ENCODE results near the gene NAA16. TPM values are rescaled to one million over a fixed set of nuclear protein-coding genes. Genes with fewer than 3 reads are reported as not detected.

NAA16 gene
- polyA plus RNA-seq, 1 donor from 2014 or later: 57.0 TPM

DNA sequence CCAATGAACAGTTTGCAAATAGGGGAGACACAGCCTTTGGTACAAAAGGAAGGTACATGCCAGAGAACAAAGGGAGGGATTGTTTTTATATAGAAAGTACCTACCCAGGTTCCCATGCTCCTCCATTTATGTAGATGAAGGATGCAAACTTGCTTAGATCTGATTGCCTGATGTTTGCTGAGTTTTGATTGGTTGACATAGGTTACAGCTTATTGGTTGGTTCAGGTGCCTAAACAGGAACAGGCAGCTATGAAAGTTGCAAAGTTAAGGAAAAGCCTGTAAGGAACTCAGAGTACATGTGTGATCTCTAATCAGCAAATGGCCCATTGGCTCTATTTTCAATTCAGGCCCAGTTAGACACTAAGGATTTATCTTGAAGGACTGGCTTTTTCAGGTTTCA is 6.5 kb upstream of the NAA16 start:
- Histone ChIP-seq H3K4me3 (ENCODE audit: low read length) (no peak overlapping the region), H3K27me3 (ENCODE audit: insufficient read depth, low read depth, low read length) (no peaks in the 10 kb centered on the region), H2AFZ (ENCODE audit: low read depth, low read length) (no peak overlapping the region), H3K4me2 (ENCODE audit: low read length) (no peak overlapping the region), H3K9ac (ENCODE audit: low read length) (no peak overlapping the region), H3K27ac (ENCODE audit: low read length) (no peak overlapping the region), H3F3A (ENCODE audit: insufficient read depth, low read length, poor library complexity, severe bottlenecking) (no peaks in the 10 kb centered on the region), H3K79me2 (replicated peaks; ENCODE audit: insufficient read depth, low read length) (no peaks in the 10 kb centered on the region), H4K20me1 (ENCODE audit: insufficient read depth) (no peaks in the 10 kb centered on the region), H3K36me3 (ENCODE audit: insufficient read depth, low read length) (no peaks in the 10 kb centered on the region), H3K9me3 (ENCODE audit: low read length) (no peaks in the 10 kb centered on the region), H3K9me2 (ENCODE audit: insufficient read depth, low read length) (no peaks in the 10 kb centered on the region)
- TF ChIP-seq, protein P1, sequence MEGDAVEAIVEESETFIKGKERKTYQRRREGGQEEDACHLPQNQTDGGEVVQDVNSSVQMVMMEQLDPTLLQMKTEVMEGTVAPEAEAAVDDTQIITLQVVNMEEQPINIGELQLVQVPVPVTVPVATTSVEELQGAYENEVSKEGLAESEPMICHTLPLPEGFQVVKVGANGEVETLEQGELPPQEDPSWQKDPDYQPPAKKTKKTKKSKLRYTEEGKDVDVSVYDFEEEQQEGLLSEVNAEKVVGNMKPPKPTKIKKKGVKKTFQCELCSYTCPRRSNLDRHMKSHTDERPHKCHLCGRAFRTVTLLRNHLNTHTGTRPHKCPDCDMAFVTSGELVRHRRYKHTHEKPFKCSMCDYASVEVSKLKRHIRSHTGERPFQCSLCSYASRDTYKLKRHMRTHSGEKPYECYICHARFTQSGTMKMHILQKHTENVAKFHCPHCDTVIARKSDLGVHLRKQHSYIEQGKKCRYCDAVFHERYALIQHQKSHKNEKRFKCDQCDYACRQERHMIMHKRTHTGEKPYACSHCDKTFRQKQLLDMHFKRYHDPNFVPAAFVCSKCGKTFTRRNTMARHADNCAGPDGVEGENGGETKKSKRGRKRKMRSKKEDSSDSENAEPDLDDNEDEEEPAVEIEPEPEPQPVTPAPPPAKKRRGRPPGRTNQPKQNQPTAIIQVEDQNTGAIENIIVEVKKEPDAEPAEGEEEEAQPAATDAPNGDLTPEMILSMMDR (IDR thresholded peaks at IDR 0.05; ENCODE audit: poor library complexity, severe bottlenecking): no peak
- TF ChIP-seq SMC3 (conservative IDR thresholded peaks at IDR 0.05; ENCODE audit: poor library complexity) (no peak), EP300 (conservative IDR thresholded peaks at IDR 0.05; ENCODE audit: poor library complexity, severe bottlenecking) (no peak), MXI1 (conservative IDR thresholded peaks at IDR 0.05; ENCODE audit: poor library complexity, severe bottlenecking) (no peak), POLR2AphosphoS5 (IDR thresholded peaks at IDR 0.05) (no peak), RAD21 (conservative IDR thresholded peaks at IDR 0.05) (no peak), TAF1 (IDR thresholded peaks at IDR 0.05; ENCODE audit: low read depth) (no peak), EZH2 (IDR thresholded peaks at IDR 0.05; ENCODE audit: borderline replicate concordance, insufficient read depth, low read length, poor library complexity, severe bottlenecking) (no peak)
- TF ChIP-seq, protein P2, sequence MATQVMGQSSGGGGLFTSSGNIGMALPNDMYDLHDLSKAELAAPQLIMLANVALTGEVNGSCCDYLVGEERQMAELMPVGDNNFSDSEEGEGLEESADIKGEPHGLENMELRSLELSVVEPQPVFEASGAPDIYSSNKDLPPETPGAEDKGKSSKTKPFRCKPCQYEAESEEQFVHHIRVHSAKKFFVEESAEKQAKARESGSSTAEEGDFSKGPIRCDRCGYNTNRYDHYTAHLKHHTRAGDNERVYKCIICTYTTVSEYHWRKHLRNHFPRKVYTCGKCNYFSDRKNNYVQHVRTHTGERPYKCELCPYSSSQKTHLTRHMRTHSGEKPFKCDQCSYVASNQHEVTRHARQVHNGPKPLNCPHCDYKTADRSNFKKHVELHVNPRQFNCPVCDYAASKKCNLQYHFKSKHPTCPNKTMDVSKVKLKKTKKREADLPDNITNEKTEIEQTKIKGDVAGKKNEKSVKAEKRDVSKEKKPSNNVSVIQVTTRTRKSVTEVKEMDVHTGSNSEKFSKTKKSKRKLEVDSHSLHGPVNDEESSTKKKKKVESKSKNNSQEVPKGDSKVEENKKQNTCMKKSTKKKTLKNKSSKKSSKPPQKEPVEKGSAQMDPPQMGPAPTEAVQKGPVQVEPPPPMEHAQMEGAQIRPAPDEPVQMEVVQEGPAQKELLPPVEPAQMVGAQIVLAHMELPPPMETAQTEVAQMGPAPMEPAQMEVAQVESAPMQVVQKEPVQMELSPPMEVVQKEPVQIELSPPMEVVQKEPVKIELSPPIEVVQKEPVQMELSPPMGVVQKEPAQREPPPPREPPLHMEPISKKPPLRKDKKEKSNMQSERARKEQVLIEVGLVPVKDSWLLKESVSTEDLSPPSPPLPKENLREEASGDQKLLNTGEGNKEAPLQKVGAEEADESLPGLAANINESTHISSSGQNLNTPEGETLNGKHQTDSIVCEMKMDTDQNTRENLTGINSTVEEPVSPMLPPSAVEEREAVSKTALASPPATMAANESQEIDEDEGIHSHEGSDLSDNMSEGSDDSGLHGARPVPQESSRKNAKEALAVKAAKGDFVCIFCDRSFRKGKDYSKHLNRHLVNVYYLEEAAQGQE (IDR thresholded peaks at IDR 0.05; ENCODE audit: borderline replicate concordance): no peak

DNA sequence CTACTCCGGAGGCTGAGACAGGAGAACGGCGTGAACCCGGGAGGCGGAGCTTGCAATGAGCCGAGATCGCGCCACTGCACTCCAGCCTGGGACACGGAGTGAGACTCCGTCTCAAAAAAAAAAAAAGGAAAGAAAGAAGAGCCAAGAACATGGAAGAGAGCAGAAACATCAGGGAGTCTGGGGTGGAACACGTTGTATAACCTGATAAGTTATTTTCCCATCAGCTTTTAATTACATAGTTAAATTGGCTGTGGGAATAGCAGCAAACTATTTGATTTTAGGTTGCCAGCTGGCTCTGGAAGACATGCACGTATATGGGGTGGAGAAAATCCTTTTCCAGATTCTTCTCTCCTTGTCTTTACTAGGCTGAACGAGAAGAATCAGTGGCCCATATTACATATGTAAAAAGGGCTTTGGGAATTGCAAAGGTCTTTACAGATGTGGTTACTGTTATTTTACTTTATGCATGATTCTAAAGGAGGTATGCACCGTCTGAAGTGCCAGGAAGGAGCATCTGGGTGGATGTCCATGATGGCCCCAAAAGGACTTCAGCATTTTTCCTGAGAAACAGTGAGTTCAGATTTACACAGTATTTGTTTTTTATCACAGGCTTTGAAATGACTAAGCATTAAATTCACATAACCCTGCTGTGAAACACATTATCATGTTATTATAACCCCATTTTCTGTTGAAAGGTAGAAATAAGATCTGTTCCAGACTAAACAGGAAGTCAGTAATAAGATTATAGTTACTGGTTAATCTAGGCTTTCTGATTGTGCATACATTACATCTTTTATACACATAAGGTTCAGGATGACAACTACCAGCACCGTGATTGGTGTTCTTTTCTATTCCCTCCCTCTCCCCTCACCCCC is 4.6 kb upstream of the NAA16 start:
- no peaks in the 10 kb centered on the region for H3K9me2 ChIP-seq (ENCODE audit: insufficient read depth, low read length)
- H3K79me2 ChIP-seq (replicated peaks; ENCODE audit: insufficient read depth, low read length): no peaks in the 10 kb centered on the region
- no peak overlapping the region for H3K27ac ChIP-seq (ENCODE audit: low read length)
- no peaks in the 10 kb centered on the region for H3K9me3 ChIP-seq (ENCODE audit: low read length)
- no peak overlapping the region for H2AFZ ChIP-seq (ENCODE audit: low read depth, low read length)
- no peak overlapping the region for H3K9ac ChIP-seq (ENCODE audit: low read length)
- TF ChIP-seq, protein P1 (IDR thresholded peaks at IDR 0.05; ENCODE audit: poor library complexity, severe bottlenecking): no peak
- TF ChIP-seq RAD21 (conservative IDR thresholded peaks at IDR 0.05): no peak
- TF ChIP-seq MXI1 (conservative IDR thresholded peaks at IDR 0.05; ENCODE audit: poor library complexity, severe bottlenecking): no peak
- TF ChIP-seq, protein P2 (IDR thresholded peaks at IDR 0.05; ENCODE audit: borderline replicate concordance): no peak
- TF ChIP-seq TAF1 (IDR thresholded peaks at IDR 0.05; ENCODE audit: low read depth): no peak
- no peak for TF ChIP-seq POLR2AphosphoS5 (IDR thresholded peaks at IDR 0.05)
- TF ChIP-seq EP300 (conservative IDR thresholded peaks at IDR 0.05; ENCODE audit: poor library complexity, severe bottlenecking): no peak
- no peak for TF ChIP-seq EZH2 (IDR thresholded peaks at IDR 0.05; ENCODE audit: borderline replicate concordance, insufficient read depth, low read length, poor library complexity, severe bottlenecking)
- TF ChIP-seq SMC3 (conservative IDR thresholded peaks at IDR 0.05; ENCODE audit: poor library complexity): no peak
- no peaks in the 10 kb centered on the region for H4K20me1 ChIP-seq (ENCODE audit: insufficient read depth)
- no peaks in the 10 kb centered on the region for H3K36me3 ChIP-seq (ENCODE audit: insufficient read depth, low read length)
- no peaks in the 10 kb centered on the region for H3K27me3 ChIP-seq (ENCODE audit: insufficient read depth, low read depth, low read length)
- H3K4me2 ChIP-seq (ENCODE audit: low read length): no peak overlapping the region
- H3F3A ChIP-seq (ENCODE audit: insufficient read depth, low read length, poor library complexity, severe bottlenecking): no peaks in the 10 kb centered on the region
- H3K4me3 ChIP-seq (ENCODE audit: low read length): no peak overlapping the region
